Panc1 (cell line): ENCODE results near the gene GBA3.

Source experiments
- CTCF ChIP-seq: fragments of 450-650 bp; IDR thresholded peaks from 2 replicates; pipeline ENCODE4 v1.5.1; 2017; ENCODE audit warnings: mild to moderate bottlenecking
- POLR2AphosphoS5 ChIP-seq: IDR thresholded peaks from 2 replicates; pipeline ENCODE4 v1.6.1; 2012; ENCODE audit warnings: mild to moderate bottlenecking, low read depth, low read length, moderate library complexity
- REST ChIP-seq, 2 experiments: IDR thresholded peaks; 2 replicates each; pipeline ENCODE4 v1.6.1; 2011 to 2012; ENCODE audit warnings: low read depth in 2 of 2, control low read depth in 1 of 2, low read length in 1 of 2, mild to moderate bottlenecking in 1 of 2, moderate library complexity in 1 of 2; ENCODE audit not compliant: insufficient read depth in 1 of 2
- SIN3A ChIP-seq: IDR thresholded peaks from 2 replicates; pipeline ENCODE4 v1.6.1; 2012; ENCODE audit warnings: low read depth, mild to moderate bottlenecking, low read length, moderate library complexity, borderline replicate concordance; ENCODE audit not compliant: insufficient read depth
- TCF7L2 ChIP-seq: IDR thresholded peaks from 2 replicates; pipeline ENCODE4 v1.6.1; 2011; ENCODE audit warnings: mild to moderate bottlenecking, low read depth, low read length, inconsistent platforms

GRCh38 chr4:22676063-22676462 lies 16.7 kb upstream of the GBA3 start:
- TF ChIP-seq CTCF (no peak), REST (IDR thresholded peaks at IDR 0.05; ENCODE audit: insufficient read depth in 1 of 2, low read depth in 2 of 2, low read length in 1 of 2) (no peak), SIN3A (no peak), POLR2AphosphoS5 (no peak), TCF7L2 (no peak)
